CD4-positive, alpha-beta T cell treated with Interleukin-15 for 4 hours (primary cell): ENCODE data around the gene AFF2.

ENCODE experiments used
- DNase-seq: peaks from one replicate; pipeline ENCODE4 v3.0.0-alpha.2; 2020; ENCODE audit warnings: low spot score

The AFF2 gene

GRCh38 chrX:148537556-148538182 lies 37.3 kb downstream of the AFF2 start:
- no peak for DNase-seq

GRCh38 chrX:148538582-148538981 lies 38.2 kb downstream of the AFF2 start:
- no peak for DNase-seq

- DNase-seq, result no peak
Observed at GRCh38 chrX:148540114-148540513, 39.7 kb downstream of the AFF2 start.

- no peak for DNase-seq
Observed at GRCh38 chrX:148540671-148541583, 40.5 kb downstream of the AFF2 start.

GRCh38 chrX:148541584-148541940 lies 41.1 kb downstream of the AFF2 start:
- DNase-seq, result no peak

DNA sequence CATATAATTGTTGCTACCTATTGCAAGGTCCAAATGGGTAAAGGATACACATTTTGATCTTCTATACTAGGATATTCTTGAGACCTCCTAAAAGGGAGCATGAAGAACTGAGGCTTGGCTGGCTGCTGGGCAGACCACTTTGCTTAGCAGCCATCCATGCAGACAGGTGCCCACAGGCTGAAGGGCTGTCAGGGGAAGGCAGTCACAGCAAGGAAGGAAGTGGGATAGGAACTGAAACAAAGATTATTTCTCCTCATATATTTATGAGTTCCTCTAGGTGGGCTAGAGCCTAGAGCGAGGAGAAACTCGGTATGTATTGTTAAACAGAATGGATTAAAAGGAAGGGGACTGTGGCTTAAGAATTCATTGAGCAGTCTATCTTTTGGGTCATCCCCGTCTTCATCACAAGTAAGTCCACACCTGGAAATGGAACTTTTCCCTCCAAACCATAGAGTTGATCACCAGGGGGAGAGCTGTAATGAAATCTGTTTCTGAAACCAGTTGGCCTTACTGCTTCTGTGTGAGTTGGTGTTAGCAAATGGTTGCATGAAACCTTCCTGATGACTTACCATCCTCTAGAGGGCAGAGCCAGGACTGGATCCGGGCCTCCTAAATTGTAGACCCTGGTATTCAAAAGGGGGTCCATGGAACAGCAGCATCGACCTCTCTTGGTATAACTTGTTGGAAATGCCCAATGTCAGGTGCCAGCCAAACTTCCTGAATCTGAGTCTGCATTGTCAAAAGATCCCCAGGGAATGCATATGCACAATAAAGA lies 42.3 kb downstream of the AFF2 start:
- no peak for DNase-seq

DNA sequence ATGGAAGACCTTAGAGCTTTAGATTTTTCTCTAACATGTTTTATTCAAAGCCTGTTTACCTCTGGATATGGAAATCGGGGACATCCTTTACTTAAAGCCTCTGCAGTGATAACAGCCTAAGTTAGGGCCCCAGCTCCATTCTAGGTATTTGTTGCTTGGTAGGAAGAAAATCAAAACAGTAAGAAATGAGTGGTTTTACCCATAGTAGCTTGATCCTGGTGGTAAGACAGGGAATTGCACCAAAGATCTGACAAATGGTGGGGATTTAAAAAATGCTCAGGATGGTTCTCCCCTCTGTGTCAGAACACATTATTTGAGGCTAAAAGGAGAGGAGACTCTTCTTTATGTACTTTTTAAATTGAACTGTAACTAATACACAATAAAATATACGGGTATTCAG lies 52.4 kb downstream of the AFF2 start:
- DNase-seq, result no peak

DNA sequence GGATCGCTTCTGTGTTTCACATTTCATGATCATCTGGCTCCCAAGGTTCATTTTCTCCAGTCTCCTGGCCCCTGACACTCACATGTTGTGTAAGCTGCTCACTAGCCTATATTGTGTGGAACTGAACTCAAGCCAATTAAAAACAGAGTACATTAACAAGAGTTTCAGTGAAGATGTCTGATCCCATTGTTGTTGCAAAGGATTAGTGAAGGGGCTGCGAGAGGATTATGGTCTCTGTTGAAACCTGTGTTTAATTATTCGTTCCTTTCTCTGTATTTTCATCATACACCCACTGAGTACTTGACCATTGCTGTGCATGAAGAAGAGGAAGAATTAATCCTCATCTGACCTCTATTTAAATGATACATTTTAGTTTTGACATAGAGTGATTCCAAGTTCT lies 54.7 kb downstream of the AFF2 start:
- DNase-seq, result no peak

- DNase-seq, result no peak
Observed at GRCh38 chrX:148555571-148556243, 55.3 kb downstream of the AFF2 start.

DNA sequence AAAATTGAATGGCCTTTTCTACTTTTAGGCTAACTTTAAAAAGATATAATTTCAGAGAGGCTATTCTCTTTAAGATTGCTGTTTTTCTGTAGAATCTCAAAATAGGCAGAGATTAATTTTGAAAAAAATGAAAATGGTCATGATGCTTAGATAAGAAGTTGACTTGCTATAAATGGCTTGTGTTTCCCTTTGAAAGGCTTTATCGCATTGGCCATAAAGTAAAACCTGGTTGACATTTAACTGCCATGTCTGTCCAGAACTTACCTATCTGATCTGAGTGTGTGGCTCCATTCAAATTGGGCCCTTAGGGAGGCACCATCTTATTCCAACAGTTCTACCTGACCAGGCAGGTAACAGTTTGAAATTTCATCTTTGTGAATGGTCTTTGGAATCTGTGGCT lies 56.1 kb downstream of the AFF2 start:
- no peak for DNase-seq

DNA sequence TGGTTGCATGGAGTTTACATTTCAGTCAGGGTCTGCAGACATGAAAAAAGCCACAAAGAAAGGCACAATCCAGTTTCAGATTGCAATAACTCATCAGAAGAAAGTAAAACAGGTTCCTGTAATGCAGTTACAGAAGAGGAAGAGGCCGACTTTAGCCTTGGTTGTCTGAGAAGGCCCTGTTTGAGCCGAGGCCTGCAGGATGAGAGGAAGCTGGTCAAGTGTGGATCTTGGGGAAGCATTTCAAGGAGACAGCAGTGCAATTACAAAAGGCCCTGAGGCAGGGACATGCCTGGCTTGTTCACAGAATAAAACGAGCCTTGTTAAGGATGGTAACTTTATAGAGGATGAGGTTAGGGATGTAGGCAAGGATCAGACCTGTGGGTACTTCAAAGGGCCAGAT lies 62.4 kb downstream of the AFF2 start:
- DNase-seq, result no peak

DNA sequence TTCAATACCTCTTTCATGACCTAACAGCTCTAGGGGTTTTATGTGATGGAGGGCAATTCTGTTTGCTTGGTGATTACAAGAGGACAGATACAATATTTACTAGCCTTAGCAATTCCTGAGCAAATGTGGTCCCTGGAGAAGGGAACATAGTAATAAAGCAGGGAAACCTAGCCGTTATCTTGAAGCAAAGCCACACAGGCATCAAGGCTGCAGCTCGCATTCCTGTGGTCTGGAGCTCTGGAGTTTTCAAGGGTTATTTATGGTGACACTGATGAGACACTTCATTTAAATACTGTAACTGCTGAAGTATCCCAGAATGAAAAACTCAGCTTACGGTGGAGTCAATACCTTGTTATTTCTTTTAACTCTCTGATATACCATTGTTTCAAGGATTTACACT lies 66.8 kb downstream of the AFF2 start:
- no peak for DNase-seq

DNA sequence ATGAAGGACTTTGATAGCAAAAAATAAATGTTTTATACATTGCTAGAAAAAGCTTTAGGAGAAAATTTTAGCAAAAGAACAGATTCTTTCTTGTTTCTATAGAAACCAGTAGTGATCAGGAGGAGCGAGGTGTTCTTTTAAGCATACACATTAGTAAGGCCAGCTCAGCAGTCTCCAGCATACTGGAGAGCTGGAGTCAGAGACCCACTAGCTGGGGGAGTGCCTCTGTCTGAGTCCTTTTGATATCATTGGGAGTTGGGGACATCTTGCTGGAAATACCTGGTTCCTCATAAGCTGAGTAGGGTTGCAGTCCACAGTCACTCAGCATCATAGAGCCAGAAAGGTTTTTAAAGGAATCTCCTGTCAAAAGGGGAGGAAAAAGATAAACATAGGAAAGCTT lies 67.4 kb downstream of the AFF2 start:
- DNase-seq, result no peak

DNA sequence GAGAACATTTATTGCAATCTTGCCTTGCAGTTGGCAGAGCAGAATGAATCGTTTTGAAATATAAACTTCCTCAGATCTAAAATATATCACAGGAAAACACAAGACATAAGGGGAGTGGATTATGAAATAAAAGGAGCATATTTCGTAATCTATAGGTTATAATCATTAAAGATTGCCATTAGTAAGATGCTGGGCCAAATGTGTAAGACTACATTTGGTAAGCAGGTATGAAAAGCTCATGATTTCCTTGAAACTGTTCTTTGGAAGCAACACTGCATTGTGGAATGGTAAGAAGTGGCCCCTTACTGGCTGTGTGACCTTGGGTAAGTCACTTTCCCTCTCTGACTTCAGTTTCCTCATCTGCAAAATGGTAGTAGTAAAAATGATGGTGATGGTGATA lies 68.3 kb downstream of the AFF2 start:
- no peak for DNase-seq

DNA sequence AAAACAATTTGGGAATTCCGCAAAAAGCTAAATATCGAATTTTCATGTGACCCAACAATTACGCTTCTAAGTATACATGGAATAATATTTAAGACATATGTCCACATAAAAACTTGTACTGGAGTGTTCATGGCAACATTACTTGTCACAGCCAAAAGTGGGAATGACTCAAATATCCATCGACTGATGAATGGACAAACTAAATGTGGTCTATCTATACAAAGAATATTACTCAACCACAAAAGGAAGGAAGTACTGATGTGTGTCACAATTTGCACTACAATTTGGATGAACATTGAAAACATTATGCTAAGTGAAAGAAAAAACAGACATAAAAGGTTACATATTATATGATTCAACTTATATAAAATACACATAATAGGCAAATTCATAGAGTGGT lies 71.9 kb downstream of the AFF2 start:
- no peak for DNase-seq

DNA sequence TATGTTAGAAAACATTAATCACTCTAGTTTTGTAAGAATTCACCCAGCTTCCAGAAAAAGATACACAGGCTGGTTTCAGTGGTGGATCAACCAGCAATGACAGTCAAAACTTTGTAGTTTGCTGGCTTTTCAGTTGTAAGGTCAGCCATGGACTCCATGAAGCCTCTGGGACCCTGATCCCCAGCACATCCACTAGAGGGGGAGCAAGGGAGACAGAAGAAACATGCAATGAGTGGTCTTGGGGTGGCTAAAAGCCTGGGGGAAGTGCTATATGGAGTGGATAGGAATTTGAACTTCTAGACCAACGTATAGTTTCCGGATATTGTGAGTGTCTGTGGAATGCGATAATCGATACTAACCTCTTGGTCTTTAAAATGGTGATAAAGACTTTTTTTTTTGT lies 72.7 kb downstream of the AFF2 start:
- DNase-seq, result no peak

- no peak for DNase-seq
Observed at GRCh38 chrX:148574237-148574973, 74.0 kb downstream of the AFF2 start.

- no peak for DNase-seq
Observed at GRCh38 chrX:148576396-148576795, 76.0 kb downstream of the AFF2 start.

GRCh38 chrX:148577741-148578140 lies 77.3 kb downstream of the AFF2 start:
- DNase-seq, result no peak

DNA sequence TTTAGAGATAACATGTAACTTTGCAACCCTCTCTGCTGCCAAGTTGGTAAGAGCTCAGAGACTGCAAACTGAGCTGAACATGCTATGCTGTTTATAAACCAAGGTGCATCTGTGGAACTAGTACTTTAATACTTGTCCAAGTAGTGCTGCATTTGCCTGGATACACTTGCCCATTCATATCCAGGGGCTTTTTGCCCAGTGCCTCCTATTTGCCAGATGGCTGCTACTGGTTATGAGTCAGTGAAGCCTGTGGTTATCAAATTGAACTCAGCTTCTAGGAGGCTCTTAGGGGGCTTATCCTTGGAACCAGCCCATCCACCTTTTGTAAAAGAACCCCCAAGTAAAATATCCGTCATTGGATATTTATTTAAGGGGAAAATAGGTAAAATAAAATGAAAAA lies 79.6 kb downstream of the AFF2 start:
- no peak for DNase-seq

- DNase-seq, result no peak
Observed at GRCh38 chrX:148582353-148582752, 81.9 kb downstream of the AFF2 start.
